MCF 10A (cell line): ENCODE measurements around the gene ZNF30. TPM values are rescaled to one million over a fixed set of nuclear protein-coding genes. Genes with fewer than 3 reads are reported as not detected.

Experiments
- BruUV-seq: library from RNA; stranded (reverse); fragments of 400-500 nt; replicated peaks from 2 replicates; lab custom pipeline; 2021; lab: Mats Ljungman, UMichigan
- CTCF ChIA-PET: fragments of 300-600 bp; sonication (Branson Sonifier 250); formaldehyde crosslinking; extraction: SDS; loops from one replicate; lab custom pipeline; 2021; ENCODE audit warnings: antibody characterized with exemption, inconsistent platforms; lab: Yijun Ruan, JAX
- POLR2A ChIA-PET: fragments of 300-600, 350-650 bp; sonication (Branson Sonifier 250); formaldehyde crosslinking; extraction: SDS; loops from one replicate; lab custom pipeline; 2020; ENCODE audit warnings: antibody characterized with exemption, inconsistent platforms; lab: Yijun Ruan, JAX
- DNase-seq: peaks from one replicate; pipeline ENCODE4 v3.0.0-alpha.2; 2018; ENCODE audit not compliant: unreplicated experiment
- H3K27ac Mint-ChIP-seq: one replicate; pipeline ENCODE4 v1.8.0; 2022; ENCODE audit warnings: mild to moderate bottlenecking, low read depth, mixed read lengths; ENCODE audit not compliant: unreplicated experiment
- H3K27me3 Mint-ChIP-seq: one replicate; pipeline ENCODE4 v1.8.0; 2022; ENCODE audit warnings: mixed read lengths; ENCODE audit not compliant: insufficient read depth, unreplicated experiment
- H3K36me3 Mint-ChIP-seq: one replicate; pipeline ENCODE4 v1.8.0; 2022; ENCODE audit warnings: mild to moderate bottlenecking, moderate library complexity, mixed read lengths; ENCODE audit not compliant: insufficient read depth, unreplicated experiment
- H3K4me1 Mint-ChIP-seq: one replicate; pipeline ENCODE4 v1.8.0; 2022; ENCODE audit warnings: mixed read lengths; ENCODE audit not compliant: insufficient read depth, unreplicated experiment
- H3K4me3 Mint-ChIP-seq: one replicate; pipeline ENCODE4 v1.8.0; 2022; ENCODE audit warnings: mild to moderate bottlenecking, moderate library complexity, mixed read lengths; ENCODE audit not compliant: unreplicated experiment
- H3K9me3 Mint-ChIP-seq: one replicate; pipeline ENCODE4 v1.8.0; 2022; ENCODE audit warnings: mixed read lengths; ENCODE audit not compliant: unreplicated experiment
- CTCF ChIP-seq: fragments of 200-600 bp; IDR thresholded peaks from one replicate; pipeline ENCODE4 v1.8.0; 2022; ENCODE audit warnings: antibody characterized with exemption, mild to moderate bottlenecking; ENCODE audit not compliant: unreplicated experiment
- intact Hi-C: fragments of 100-400 bp; cut with micrococcal nuclease; formaldehyde crosslinking; loops from 2 replicates; pipeline ENCODE4 v1.14.1; 2022
- total RNA-seq: library from RNA; stranded (reverse); gene quantifications from 2 replicates; pipeline ENCODE4 v1.2.3, GENCODE V29; 2022

Gene ZNF30
- total RNA-seq, 1 experiment from 2014 or later, result 4.0 TPM

- peak overlapping the region; percentile 71 for H3K27ac Mint-ChIP-seq
- BruUV-seq, result TSS peak; percentile 66
- no peaks in the 10 kb centered on the region for H3K27me3 Mint-ChIP-seq
- no peak for TF ChIP-seq CTCF
- ChIA-PET POLR2A (interaction anchor here (0.6 to 1.6 kb wide), 11 partner anchors 10 to 567 kb away, joined by 3 to 11 read pairs (median 4); partner anchors contain the start of genes GRAMD1A, ZNF181, ZNF599 and ZNF792), CTCF (interaction anchor here (1.2 kb wide), 1 partner anchor 155 kb away, joined by 3 read pairs; no protein-coding TSS in a partner anchor)
- H3K4me3 Mint-ChIP-seq, result peak overlapping the region; percentile 94
- no peaks in the 10 kb centered on the region for H3K9me3 Mint-ChIP-seq
- H3K4me1 Mint-ChIP-seq, result peaks cover 4% of the 10 kb centered on the region
- DNase-seq, result no peak
- intact Hi-C loops, result loop anchor here (2.0 kb wide), 1 partner anchor 192 kb away; the partner anchor contains the start of gene ZNF181
- H3K36me3 Mint-ChIP-seq, result peaks cover 16% of the 10 kb centered on the region
Measured at GRCh38 chr19:34926361-34926684, 380 bp upstream of the ZNF30 start.

GRCh38 chr19:34932494-34932893, 5.8 kb downstream of the ZNF30 start:
- H3K4me1 Mint-ChIP-seq, result peaks cover under 1% of the 10 kb centered on the region
- no TSS peak for BruUV-seq
- ChIA-PET CTCF (interaction anchor here (1.2 kb wide), 1 partner anchor 10 kb away, joined by 3 read pairs; no protein-coding TSS in a partner anchor), POLR2A (no interaction called here)
- H3K27me3 Mint-ChIP-seq, result no peaks in the 10 kb centered on the region
- intact Hi-C loops, result no loop called here
- H3K9me3 Mint-ChIP-seq, result peaks cover 10% of the 10 kb centered on the region
- no peak overlapping the region for H3K4me3 Mint-ChIP-seq
- peaks cover 62% of the 10 kb centered on the region for H3K36me3 Mint-ChIP-seq
- no peak overlapping the region for H3K27ac Mint-ChIP-seq
- no peak for TF ChIP-seq CTCF
- no peak for DNase-seq

- CTCF ChIA-PET, result no interaction called here
- Mint-ChIP-seq H3K27me3 (no peaks in the 10 kb centered on the region), H3K36me3 (peaks cover 60% of the 10 kb centered on the region), H3K9me3 (peaks cover 15% of the 10 kb centered on the region), H3K4me3 (no peak overlapping the region), H3K27ac (no peak overlapping the region), H3K4me1 (no peaks in the 10 kb centered on the region)
- intact Hi-C loops, result no loop called here
- POLR2A ChIA-PET, result interaction anchor here (0.6 to 1.0 kb wide), 2 partner anchors 9 to 676 kb away, joined by 3 read pairs; partner anchors contain the start of genes HAUS5 and ZNF30
- DNase-seq, result no peak
- no peak for TF ChIP-seq CTCF
- no TSS peak for BruUV-seq
Measured at GRCh38 chr19:34936184-34936583, 9.5 kb downstream of the ZNF30 start.

GRCh38 chr19:34938886-34939285, 12.2 kb downstream of the ZNF30 start:
- intact Hi-C loops, result no loop called here
- H3K27me3 Mint-ChIP-seq, result no peaks in the 10 kb centered on the region
- peaks cover 30% of the 10 kb centered on the region for H3K9me3 Mint-ChIP-seq
- CTCF ChIA-PET, result no interaction called here
- POLR2A ChIA-PET, result interaction anchor here (0.7 kb wide), 1 partner anchor 130 kb away, joined by 3 read pairs; no protein-coding TSS in a partner anchor
- H3K4me3 Mint-ChIP-seq, result no peak overlapping the region
- H3K4me1 Mint-ChIP-seq, result no peaks in the 10 kb centered on the region
- H3K27ac Mint-ChIP-seq, result no peak overlapping the region
- BruUV-seq, result no TSS peak
- no peak for DNase-seq
- H3K36me3 Mint-ChIP-seq, result peaks cover 38% of the 10 kb centered on the region
- TF ChIP-seq CTCF, result no peak
